Mesothelial cell of epicardium (in vitro differentiated cells): ENCODE results near the gene USH1C. TPM values are rescaled to one million over a fixed set of nuclear protein-coding genes. Genes with fewer than 3 reads are reported as not detected.

ENCODE experiments used
- DNase-seq, 2 experiments: peaks; one replicate each; pipeline ENCODE4 v3.0.0; 2021; ENCODE audit warnings: low spot score in 2 of 2; ENCODE audit not compliant: unreplicated experiment in 2 of 2
- H3K27ac Mint-ChIP-seq: 2 replicates; pipeline ENCODE4 v1.8.0; 2021; ENCODE audit warnings: mixed read lengths
- H3K27me3 Mint-ChIP-seq: 2 replicates; pipeline ENCODE4 v1.8.0; 2021; ENCODE audit warnings: low read depth, mixed read lengths
- H3K36me3 Mint-ChIP-seq: 2 replicates; pipeline ENCODE4 v1.8.0; 2021; ENCODE audit warnings: mixed read lengths
- H3K4me1 Mint-ChIP-seq: 2 replicates; pipeline ENCODE4 v1.8.0; 2021; ENCODE audit warnings: mixed read lengths
- H3K4me3 Mint-ChIP-seq: 2 replicates; pipeline ENCODE4 v1.8.0; 2021; ENCODE audit warnings: mild to moderate bottlenecking, moderate library complexity, mixed read lengths
- H3K9me3 Mint-ChIP-seq: 2 replicates; pipeline ENCODE4 v1.8.0; 2021; ENCODE audit warnings: mixed read lengths
- CTCF ChIP-seq: fragments of 200-600 bp; sonication (generic); IDR thresholded peaks from one replicate; pipeline ENCODE4 v1.5.0; 2021; ENCODE audit warnings: antibody characterized with exemption; ENCODE audit not compliant: unreplicated experiment
- total RNA-seq: library from RNA; stranded (reverse); gene quantifications from 3 replicates; pipeline ENCODE4 v1.2.1, GENCODE V29; 2021

Gene USH1C
- total RNA-seq, 1 donor from 2014 or later = 0.54 TPM

- no peak for DNase-seq
- H3K4me1 Mint-ChIP-seq = no peaks in the 10 kb centered on the region
- H3K36me3 Mint-ChIP-seq = no peaks in the 10 kb centered on the region
- H3K4me3 Mint-ChIP-seq = no peak overlapping the region
- H3K9me3 Mint-ChIP-seq = no peaks in the 10 kb centered on the region
- peaks cover 59% of the 10 kb centered on the region for H3K27me3 Mint-ChIP-seq
- TF ChIP-seq CTCF = no peak
- H3K27ac Mint-ChIP-seq = no peak overlapping the region
These were observed 24.7 kb upstream of the USH1C start for GRCh38 chr11:17568944-17569343.

- Mint-ChIP-seq H3K9me3 (no peaks in the 10 kb centered on the region), H3K4me1 (peaks cover 6% of the 10 kb centered on the region)
- TF ChIP-seq CTCF = no peak
These were observed 20.4 kb upstream of the USH1C start for GRCh38 chr11:17564687-17565042.

GRCh38 chr11:17563961-17564686 lies 19.9 kb upstream of the USH1C start:
- Mint-ChIP-seq H3K9me3 (no peaks in the 10 kb centered on the region), H3K4me1 (peaks cover 6% of the 10 kb centered on the region), H3K27me3 (peaks cover 30% of the 10 kb centered on the region), H3K4me3 (no peak overlapping the region), H3K36me3 (no peaks in the 10 kb centered on the region), H3K27ac (no peak overlapping the region)
- DNase-seq = peak in 1 of 2 experiments; percentile 17
- no peak for TF ChIP-seq CTCF

More at GRCh38 chr11:17564687-17565042, 20.4 kb upstream of the USH1C start:
- Mint-ChIP-seq H3K36me3 (no peaks in the 10 kb centered on the region), H3K4me3 (no peak overlapping the region), H3K27ac (no peak overlapping the region), H3K27me3 (peaks cover 34% of the 10 kb centered on the region)
- DNase-seq = no peak

- Mint-ChIP-seq H3K27me3 (peaks cover 28% of the 10 kb centered on the region), H3K4me3 (no peak overlapping the region), H3K36me3 (no peaks in the 10 kb centered on the region), H3K4me1 (peaks cover 6% of the 10 kb centered on the region), H3K9me3 (no peaks in the 10 kb centered on the region), H3K27ac (no peak overlapping the region)
- peak in 1 of 2 experiments; percentile 35 for DNase-seq
- no peak for TF ChIP-seq CTCF
These were observed 19.0 kb upstream of the USH1C start for GRCh38 chr11:17563231-17563646.

- H3K27ac Mint-ChIP-seq = no peak overlapping the region
- no peaks in the 10 kb centered on the region for H3K9me3 Mint-ChIP-seq
- H3K4me1 Mint-ChIP-seq = peaks cover 6% of the 10 kb centered on the region
- H3K4me3 Mint-ChIP-seq = no peak overlapping the region
- DNase-seq = peak in 1 of 2 experiments; percentile 29
- peaks cover 35% of the 10 kb centered on the region for H3K27me3 Mint-ChIP-seq
- H3K36me3 Mint-ChIP-seq = no peaks in the 10 kb centered on the region
- TF ChIP-seq CTCF = no peak
These were observed 17.3 kb upstream of the USH1C start for GRCh38 chr11:17561526-17561925.
